ENCODE measurements around the gene KLF7.

Gene KLF7

GRCh38 chr2:207126724-207127308 lies 38.9 kb downstream of the KLF7 start:
- peaks cover 17% of the 10 kb centered on the region for H3K36me3 ChIP-seq (replicated peaks)
- no peak overlapping the region for H3K4me3 ChIP-seq (ENCODE audit: low read depth, low read length)
- DNase-seq, result no peak
- in situ Hi-C loops (cut with HindIII; ENCODE audit: low pct_ligation_motif_present, low sequenced_read_pairs), result no loop called here
- H3K27ac ChIP-seq, result peak overlapping the region; percentile 14
- no peaks in the 10 kb centered on the region for H3K27me3 ChIP-seq (replicated peaks)
- TF ChIP-seq, protein P1, sequence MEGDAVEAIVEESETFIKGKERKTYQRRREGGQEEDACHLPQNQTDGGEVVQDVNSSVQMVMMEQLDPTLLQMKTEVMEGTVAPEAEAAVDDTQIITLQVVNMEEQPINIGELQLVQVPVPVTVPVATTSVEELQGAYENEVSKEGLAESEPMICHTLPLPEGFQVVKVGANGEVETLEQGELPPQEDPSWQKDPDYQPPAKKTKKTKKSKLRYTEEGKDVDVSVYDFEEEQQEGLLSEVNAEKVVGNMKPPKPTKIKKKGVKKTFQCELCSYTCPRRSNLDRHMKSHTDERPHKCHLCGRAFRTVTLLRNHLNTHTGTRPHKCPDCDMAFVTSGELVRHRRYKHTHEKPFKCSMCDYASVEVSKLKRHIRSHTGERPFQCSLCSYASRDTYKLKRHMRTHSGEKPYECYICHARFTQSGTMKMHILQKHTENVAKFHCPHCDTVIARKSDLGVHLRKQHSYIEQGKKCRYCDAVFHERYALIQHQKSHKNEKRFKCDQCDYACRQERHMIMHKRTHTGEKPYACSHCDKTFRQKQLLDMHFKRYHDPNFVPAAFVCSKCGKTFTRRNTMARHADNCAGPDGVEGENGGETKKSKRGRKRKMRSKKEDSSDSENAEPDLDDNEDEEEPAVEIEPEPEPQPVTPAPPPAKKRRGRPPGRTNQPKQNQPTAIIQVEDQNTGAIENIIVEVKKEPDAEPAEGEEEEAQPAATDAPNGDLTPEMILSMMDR (IDR thresholded peaks at IDR 0.05; ENCODE audit: low read depth, low read length, missing control alignments), result no peak

- H3K4me3 ChIP-seq (ENCODE audit: low read depth, low read length), result no peak overlapping the region
- no peaks in the 10 kb centered on the region for H3K27me3 ChIP-seq (replicated peaks)
- TF ChIP-seq, protein P1 (IDR thresholded peaks at IDR 0.05; ENCODE audit: low read depth, low read length, missing control alignments), result no peak
- no peak overlapping the region for H3K27ac ChIP-seq
- DNase-seq, result no peak
- peaks cover 23% of the 10 kb centered on the region for H3K36me3 ChIP-seq (replicated peaks)
- in situ Hi-C loops (cut with HindIII; ENCODE audit: low pct_ligation_motif_present, low sequenced_read_pairs), result no loop called here
Observed at GRCh38 chr2:207123776-207124391, 41.9 kb downstream of the KLF7 start.

DNA sequence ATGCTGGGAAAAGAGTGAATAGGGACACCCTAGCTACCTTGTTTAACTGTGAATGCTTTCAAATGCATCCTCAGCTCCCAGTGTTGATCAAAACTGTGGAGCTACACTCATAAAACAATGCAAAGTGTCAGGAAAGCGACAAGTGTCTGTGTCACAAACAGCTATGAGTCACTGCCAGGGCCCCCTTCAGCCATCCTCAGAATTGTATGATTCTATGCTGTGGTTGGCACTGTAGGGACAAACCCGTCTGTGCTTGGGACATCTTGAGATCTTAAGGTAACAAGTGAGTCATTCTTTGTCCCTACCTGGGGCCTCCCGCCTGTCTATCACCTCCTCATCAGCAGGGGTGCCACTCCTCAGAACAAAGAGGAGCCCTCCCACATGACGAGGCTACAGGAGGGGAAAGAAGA lies 42.4 kb downstream of the KLF7 start:
- in situ Hi-C loops (cut with HindIII; ENCODE audit: low pct_ligation_motif_present, low sequenced_read_pairs), result no loop called here
- no peak overlapping the region for H3K27ac ChIP-seq

GRCh38 chr2:207122651-207123334 lies 43.0 kb downstream of the KLF7 start:
- in situ Hi-C loops (cut with HindIII; ENCODE audit: low pct_ligation_motif_present, low sequenced_read_pairs), result no loop called here
- peak overlapping the region; percentile 33 for H3K27ac ChIP-seq
- H3K36me3 ChIP-seq (replicated peaks), result peaks cover 32% of the 10 kb centered on the region
- no peaks in the 10 kb centered on the region for H3K27me3 ChIP-seq (replicated peaks)
- DNase-seq, result no peak
- no peak overlapping the region for H3K4me3 ChIP-seq (ENCODE audit: low read depth, low read length)
- TF ChIP-seq, protein P1 (IDR thresholded peaks at IDR 0.05; ENCODE audit: low read depth, low read length, missing control alignments), result no peak

More for the DNA sequence above, 42.4 kb downstream of the KLF7 start:
- no peaks in the 10 kb centered on the region for H3K27me3 ChIP-seq (replicated peaks)
- H3K36me3 ChIP-seq (replicated peaks), result peaks cover 26% of the 10 kb centered on the region
- no peak for DNase-seq
- TF ChIP-seq, protein P1 (IDR thresholded peaks at IDR 0.05; ENCODE audit: low read depth, low read length, missing control alignments), result no peak
- no peak overlapping the region for H3K4me3 ChIP-seq (ENCODE audit: low read depth, low read length)

DNA sequence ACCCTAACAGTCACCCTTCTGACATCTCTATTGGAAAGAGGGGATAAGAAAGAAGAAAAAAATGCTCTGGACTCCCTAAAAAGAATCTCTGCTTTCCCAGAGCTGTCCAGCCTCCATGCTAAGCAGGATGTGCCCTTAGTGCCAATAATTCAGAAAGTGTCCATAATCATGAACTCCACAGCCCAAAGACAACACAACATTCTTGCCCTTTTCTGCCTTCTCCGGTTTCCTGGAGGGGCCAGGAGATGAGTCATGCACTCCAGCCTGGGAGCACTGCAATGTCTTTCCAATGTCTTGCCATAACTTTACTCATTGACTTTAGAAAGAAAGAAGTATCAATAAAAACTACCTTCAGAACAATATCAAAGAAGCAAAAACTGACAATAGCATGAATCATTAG lies 44.0 kb downstream of the KLF7 start:
- Histone ChIP-seq H3K27me3 (replicated peaks) (no peaks in the 10 kb centered on the region), H3K4me3 (ENCODE audit: low read depth, low read length) (no peak overlapping the region), H3K36me3 (replicated peaks) (peaks cover 32% of the 10 kb centered on the region), H3K27ac (peak overlapping the region; percentile 33)
- in situ Hi-C loops (cut with HindIII; ENCODE audit: low pct_ligation_motif_present, low sequenced_read_pairs), result no loop called here
- DNase-seq, result peak; percentile 79
- TF ChIP-seq, protein P1 (IDR thresholded peaks at IDR 0.05; ENCODE audit: low read depth, low read length, missing control alignments), result no peak

Data from brain microvascular endothelial cell (primary cell).